GM18907 (cell line): ENCODE results near the gene NCOA1.
A peak's percentile ranks its signal among the peaks of the same experiment; 100 is the strongest.
"Not testable (repeated sequence)": the region's sequence is repeated elsewhere in the genome, so short reads cannot be mapped to it uniquely, and the experiment has no call there.

Experiments used
- ATAC-seq: cut with Tn5 transposase; IDR thresholded peaks from one replicate; pipeline ENCODE4 v1.9.1; 2021; ENCODE audit warnings: mild to moderate bottlenecking, moderate library complexity; ENCODE audit not compliant: unreplicated experiment

Gene NCOA1

DNA sequence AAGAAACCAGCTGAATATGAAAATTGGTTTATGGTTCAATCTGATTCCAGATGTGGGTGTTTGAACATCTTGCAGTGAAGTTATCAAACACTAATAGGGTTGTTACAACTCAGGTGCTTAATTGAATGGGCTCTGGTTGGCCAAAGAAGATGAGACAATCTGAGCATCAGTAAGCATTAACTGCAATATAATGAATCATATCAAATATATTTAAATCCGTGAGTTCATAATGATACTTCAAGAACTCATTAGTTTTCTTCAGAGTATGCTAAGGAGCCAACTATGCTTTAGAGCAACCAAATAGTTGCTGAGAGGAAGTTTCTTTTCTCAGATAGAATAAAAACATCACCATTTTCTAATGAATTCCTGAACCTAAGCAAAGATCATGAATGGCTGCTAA, 79.2 kb downstream of the NCOA1 start:
- no peak for ATAC-seq

DNA sequence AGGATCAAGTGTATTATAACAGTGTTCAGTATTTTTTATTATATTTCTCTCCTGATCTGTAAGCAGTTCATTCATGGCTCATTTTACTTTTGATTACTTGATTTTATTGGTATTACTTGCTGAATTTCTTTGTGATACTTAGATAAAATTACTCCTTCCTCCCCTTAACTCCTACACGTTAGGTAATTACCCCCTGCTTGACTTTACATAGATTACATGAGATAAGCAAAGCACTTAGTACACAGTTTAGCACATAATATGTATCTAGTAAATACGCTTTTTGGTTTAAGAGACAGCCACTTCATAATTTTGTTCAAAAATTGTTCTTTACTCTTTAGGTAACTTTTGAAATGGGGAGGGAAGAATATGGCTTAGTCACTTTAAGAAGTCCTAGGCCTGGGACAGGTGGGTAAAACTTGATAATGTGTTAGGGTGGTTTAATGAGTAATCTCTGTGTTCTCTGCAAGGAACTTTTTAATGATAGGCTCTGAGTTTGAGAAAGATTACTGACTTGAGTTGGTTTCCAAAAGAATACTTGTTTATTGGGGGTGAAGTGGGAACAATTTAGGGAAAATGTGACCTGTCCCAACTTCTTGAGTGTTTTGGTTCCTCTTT, 80.9 kb downstream of the NCOA1 start:
- ATAC-seq = no peak

DNA sequence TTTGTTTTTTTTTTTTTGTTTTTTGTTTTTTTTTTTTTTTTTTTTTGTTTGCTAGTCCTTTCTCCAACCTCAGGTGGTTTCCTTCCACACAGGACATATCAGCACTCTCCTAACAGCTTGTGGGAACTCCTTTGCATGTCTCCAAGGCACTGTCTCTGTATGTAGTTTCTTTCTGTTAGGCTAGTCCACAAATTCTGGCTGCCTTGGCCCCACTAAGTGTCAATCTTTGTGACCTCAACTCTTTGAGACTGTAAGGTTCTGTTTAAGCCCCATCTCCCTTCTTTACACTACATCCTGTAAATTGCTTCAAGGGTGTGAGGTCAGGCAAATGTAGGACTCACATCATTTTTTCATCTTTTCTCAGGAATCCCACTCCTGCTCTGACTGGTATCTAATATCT, 85.1 kb downstream of the NCOA1 start:
- no peak for ATAC-seq

DNA sequence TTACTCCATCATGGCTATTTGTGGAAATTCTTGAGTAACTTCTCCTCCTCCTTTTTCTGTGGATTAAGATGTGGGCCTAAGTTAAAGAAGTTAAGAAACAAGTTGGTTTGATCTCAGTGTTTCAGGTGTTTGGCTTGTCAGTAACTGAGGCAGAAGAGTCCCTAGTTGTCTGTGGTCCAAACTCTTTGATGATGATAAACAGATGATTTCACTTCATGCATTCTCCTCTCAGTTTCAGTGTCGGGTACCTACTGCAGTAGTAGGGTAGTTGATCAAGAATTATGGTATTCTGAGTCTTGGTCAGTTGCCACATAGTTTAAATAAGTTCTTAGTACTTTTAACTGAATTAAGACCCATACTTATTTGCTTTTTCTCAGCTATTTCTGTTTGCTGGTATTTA, 85.6 kb downstream of the NCOA1 start:
- peak; percentile 59 for ATAC-seq

DNA sequence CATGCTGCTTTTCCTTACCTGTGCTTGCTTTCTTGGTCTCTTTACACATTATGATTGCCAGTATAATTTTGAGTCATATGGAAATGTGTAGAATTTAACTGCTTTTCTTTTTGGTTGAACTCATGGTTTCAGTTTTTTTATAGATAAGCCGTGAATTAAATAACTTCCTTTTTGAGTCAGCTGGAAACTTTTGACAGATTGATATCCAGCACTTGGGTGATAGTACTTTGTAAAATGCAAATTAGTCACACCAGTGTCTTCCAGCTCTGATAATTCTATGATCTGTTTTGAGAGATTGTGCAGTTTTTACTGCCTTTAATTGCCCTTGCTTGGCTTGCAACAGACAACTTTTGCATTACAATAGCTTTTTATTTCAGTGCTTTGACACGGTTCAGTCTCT, 86.4 kb downstream of the NCOA1 start:
- peak; percentile 64 for ATAC-seq

DNA sequence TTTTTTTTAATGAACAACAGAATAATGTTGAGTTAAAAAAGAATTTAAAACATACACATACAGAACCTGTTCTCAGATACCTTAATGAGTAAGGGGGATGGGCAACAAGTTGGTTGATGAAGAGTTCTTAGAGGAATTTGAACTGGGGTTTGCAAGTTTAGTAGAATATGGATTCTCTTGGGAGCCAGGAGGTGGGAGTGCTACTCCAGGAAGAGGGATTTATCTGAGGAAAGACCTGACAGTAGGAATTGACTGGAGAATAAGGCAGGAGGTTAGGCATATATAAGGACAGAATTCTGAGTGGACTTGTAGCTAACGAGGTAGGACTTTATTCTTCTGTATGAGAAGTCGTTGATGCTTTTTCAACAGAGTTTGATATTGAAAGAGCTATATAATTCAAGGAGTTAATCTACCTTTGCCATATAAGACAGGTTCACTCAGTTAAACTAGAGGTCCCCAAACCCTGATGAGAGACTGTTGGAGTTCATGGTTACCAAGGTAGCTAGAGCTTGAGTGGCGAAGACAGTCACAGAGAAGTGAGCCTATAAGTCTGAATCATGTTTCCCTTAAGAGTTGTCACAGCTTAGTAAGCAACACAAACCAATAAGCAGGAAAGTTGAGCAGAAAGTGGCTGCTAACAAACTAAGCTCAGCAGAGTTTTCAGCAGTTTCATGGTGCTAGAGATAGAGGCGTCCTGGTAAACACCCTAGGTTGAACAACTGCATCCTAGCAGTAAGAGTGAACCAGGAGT, 88.2 kb downstream of the NCOA1 start:
- ATAC-seq = no peak

DNA sequence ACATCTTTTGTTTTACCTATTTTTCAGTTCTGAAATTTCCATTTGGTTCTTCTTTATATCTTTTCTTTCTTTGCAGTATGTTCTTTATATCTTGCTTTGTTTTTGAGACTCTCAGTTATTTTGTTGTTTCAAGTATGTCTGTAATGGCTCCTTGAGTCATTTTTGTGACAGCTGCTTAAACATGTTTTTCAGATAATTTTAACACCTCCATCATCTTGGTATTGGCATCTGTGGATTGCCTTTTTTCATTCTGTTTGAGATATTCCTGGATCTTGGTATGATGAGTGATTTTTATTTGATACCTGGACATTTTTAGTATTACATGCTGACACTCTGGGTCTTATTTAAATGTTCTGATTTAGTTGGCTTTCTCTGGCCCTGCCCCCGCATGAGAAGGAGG, 89.5 kb downstream of the NCOA1 start:
- ATAC-seq = no peak

DNA sequence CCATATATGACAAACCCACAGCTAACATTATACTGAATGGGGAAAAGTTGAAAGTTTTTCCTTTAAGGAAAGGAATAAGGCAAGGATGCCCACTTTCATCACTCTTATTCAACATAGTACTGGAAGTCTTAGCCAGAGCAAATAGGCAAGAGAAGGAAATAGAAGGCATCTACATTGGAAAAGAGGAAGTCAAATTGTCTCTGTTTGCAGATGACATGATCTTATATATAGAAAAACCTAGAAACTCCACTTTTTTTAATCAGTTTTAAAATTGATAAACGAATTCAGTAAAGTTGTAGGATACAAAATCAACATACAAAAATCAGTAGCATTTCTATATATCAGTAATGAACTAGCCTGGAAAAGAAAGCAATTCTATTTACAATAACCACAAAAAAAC, 90.9 kb downstream of the NCOA1 start:
- not testable (repeated sequence) for ATAC-seq

DNA sequence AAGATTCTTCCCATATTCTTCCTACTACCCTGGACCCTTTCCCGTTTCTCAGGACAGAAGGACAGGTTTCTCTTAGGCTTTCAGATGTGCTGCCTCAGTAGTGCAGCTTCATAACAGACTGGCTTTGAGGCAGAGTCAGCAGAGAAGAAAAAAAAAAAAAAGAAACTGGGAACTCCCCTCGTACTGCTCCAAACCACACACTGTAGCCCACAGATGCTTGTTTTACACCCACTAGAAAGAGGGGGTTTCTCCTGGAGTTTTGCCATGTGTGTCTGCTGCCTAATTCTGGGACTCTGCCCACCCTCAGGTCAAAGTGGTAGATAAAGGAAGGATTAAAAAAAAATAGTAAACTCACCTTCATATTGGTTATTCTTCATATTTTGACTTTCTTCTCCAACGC, 95.9 kb downstream of the NCOA1 start:
- ATAC-seq = peak; percentile 72

DNA sequence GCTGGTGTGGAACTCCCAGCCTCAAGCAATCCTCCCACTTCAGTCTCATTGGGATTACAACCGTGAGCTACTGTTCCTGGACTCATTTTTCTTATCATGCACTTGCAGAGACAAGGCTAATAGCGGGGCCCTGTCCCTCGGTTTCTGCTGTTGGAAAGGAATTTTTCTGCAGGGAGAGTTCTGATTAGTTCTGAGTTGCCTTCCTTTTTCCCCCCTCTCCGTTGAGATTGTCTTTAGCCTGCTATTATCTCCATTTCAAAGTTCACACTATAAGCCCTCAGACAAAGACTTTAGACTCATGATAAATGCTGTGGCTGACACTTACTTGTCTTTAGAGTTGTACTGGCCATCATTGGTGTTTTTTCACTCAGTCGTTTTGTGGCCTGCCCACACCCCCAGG, 97.2 kb downstream of the NCOA1 start:
- no peak for ATAC-seq

DNA sequence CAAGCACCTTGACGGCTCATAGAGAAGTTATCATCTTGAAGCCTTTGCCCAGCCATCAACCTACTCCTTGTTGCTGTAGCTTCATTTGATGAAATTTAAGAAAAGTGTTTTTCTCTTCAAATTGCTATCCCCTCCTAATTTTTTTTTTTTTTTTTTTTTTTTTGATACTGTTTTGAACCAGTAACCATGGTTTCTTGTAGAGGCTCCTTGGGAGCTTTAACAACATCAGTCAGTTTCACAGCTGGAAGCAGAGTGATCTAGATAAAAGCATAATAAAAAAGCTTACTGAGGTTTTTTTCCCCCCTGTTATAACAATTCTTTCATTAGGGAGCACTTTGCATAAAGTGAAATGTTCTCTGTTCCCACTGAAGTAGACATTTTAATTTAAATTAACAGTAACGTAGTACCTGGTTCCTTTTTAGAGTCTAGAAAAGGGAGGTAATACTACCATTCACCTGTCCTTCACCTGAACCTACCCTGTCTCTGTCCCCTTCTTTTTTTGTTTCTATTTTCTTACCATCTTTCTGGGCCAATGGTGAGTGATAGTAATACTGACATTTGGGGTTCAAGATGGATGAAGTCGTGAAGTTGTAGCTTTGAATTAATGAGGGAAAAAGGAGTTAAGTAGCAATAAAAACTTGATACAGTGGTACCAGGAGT, 101.5 kb downstream of the NCOA1 start:
- ATAC-seq = no peak

DNA sequence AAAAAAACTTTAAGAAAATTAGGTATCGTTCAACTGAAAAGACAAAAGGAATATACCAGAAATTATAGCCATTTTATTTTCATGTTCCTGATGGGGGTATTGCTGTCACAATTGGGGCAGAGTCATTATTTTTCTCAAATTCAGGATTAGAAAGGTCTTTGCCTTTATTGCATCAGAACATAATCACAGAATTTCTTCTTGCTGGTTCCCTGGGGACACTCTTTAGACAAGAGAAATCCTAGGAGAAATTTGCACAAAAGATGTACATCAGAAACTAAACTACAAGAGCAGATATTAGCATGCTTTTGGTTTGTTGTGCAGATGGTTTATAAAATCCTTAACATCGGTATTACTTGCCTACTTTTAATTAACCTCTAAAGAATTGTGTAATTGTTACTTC, 103.2 kb downstream of the NCOA1 start:
- ATAC-seq = no peak

DNA sequence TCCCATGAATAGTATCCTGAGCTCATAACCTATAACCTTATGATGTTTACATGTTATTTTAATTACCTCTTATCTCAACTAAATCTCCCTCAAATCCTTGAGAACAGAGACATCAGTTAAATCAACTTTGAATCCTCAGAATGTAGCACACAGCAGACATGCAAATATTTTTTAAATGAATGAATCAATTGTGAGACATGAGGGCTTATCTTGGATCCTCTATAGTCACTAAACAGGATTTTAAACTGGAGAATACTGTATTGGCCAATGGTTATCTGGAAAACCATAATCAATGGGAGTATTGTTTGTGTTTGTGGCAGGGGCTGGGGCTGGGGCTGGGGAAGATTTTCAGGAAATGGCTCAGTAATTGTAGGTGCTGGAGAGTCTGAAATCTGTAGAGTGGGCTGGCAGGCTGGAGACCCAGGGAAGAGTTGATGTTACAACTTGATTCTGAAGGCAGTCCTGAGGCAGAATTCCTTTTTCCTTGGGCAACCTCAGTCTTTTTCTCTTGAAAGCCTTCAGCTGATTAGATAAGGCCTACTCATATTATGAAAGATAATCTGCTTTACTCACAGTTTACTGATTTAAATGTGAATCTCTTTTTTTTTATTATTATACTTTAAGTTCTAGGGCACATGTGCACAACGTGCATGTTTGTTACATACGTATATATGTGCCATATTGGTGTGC, 106.3 kb downstream of the NCOA1 start:
- no peak for ATAC-seq

DNA sequence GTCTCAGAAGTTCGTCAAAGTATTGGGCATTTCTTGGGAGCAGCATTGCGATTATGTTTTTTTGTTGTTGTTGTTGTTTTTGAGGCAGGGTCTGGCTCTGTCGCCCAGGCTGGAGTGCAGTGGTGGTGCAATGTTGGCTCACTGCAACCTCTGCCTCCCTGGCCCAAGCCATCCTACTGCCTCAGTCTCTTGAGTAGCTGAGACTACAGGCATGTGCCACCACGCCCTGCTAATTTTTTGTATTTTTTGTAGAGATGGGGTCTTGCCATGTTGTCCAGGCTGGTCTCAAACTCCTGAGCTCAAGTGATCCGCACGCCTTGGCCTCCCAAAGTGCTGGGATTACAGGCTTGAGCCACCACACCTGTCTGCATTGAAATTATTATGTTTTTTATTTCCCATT, 109.1 kb downstream of the NCOA1 start:
- ATAC-seq = not testable (repeated sequence)

DNA sequence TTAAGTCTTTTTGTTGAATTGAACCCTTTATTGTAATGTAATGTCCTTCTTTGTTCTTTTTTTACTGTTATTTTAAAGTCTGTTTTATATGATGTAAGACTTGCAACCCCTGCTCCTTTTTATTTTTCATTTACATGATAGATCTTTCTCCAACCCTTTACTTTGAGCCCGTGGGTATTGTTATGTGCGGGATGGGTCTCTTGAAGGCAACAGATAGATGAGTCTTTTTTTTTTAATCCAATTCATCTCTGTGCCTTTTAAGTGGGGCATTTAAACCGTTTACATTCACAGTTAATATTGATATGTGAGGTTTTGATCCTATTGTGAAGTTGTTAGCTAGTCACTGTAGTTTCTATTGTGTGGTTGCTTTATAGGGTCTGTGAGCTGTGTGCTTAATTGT, 120.6 kb downstream of the NCOA1 start:
- no peak for ATAC-seq

DNA sequence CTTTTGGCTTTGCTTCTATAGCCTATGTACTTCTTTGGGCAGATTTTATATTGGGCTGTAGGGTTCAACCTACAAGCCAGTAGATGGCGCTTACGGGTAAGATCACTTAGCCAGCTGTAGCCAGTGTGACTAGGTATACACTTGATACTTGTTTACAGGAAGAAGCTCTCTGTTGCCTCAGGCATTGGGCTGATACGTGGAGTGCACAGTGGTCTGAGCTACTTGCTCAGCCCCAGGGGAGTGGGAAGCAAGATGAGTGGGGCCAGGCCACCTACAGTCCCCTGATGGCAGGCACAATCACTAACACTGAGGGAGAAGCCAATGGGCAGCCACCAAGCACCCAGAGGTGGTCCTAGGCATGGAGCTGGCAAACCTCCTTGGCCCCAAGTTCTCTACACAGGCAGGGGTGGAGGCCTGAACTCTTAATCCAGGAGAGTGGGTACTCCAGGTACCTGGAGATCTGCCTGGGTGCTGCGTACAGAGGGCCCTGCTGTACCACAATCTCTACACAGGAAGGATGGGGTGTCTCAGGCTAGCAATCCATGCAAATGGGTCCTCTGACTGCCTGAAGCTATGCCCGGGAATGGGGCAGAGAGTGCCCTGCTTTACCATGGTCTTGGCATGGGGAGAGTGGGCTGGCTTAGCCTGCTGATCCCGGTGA, 122.2 kb downstream of the NCOA1 start:
- no peak for ATAC-seq

DNA sequence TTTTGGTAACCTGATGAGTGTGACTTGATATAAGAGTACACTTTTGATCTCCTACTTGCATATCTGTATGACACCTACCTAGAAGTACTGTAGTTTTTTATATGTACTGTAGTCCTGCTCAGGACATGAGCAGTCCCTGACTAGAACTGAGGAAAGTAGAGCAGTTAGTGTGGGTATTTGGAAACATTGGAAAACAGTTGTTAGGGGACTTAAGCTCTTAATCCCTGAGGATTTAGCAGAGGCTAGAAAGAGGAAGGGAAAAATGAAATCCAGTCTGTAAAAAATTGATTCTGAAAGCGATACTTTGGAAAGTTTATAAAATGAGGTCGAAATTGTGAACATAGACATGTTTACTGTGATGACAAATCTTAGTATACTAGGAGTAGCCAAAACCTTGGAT, 125.6 kb downstream of the NCOA1 start:
- no peak for ATAC-seq

DNA sequence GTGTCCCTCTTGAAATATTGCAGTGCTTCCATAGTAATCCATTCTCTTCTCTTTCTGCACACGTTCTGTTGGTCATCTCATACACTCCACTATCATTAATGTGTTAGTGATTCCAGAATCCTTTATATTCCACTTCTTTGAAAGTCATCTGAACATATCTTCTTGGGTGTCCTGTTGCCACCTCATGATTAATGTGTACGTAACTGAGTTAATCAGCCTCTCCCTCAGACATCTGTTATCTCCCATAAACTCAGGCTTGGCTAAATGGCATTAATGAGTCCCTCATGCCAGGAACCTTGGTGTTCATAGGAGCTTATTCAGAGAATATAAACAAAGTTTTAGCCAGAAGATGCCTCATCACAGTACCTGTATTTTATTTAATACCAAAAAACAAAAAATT, 126.4 kb downstream of the NCOA1 start:
- no peak for ATAC-seq

DNA sequence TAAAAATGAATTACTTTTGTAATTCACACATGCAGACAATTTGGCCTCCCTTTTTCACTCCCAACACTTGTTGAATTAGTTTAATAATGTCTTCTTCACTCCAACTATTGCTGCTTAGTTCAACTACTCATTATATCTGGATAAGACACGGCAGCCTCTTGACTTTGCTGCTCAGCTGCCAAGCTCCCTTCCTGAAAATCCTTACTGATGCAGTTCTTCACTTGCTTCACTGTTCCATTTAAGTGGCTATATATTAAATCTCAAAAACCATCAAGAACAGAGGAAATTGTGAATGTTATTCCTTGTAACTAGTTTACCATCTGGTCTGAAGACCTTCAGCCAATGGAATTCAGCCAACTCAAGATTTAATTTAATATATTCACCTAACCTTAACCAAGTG, 127.1 kb downstream of the NCOA1 start:
- no peak for ATAC-seq

DNA sequence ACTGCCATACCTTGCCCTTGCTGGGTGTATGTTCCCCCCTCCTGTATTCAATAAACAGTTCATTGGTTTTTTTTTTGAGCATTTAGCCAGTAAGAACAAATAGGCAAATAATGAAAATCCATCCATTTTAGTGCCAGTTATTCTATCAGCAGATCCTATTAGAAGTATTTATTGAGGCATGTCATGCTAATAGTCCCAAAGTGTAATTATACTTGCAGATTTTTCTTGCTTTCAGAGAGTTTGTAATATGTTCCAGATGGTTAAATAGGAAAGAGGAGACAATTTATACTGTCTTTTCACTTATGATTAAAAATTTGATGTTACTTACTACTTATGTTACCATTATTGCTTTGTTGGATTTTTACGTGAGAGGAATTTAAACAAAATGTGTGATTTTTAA, 127.6 kb downstream of the NCOA1 start:
- no peak for ATAC-seq

DNA sequence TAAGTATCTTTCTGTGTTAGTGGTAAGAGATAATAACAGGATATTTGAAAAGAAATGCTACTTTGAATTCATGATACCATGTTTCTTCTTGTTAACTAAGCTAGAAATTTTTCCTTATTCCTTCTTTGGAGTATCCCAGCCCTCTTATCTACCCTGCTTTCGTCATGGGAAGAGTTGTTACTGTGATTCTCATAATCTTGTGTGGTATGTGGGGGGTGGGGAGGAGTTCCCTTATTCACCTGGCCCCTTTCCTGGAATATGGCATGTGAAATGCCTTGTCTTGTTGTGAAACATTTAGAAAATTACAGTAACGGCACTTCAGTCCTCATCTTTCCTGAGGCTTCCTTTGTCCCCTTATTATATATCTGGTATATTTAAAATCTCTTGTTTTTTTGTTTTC, 129.9 kb downstream of the NCOA1 start:
- ATAC-seq = no peak
